Left renal cortex interstitium (tissue), 4 donors: ENCODE results near the gene TNIP2. TPM values are rescaled to one million over a fixed set of nuclear protein-coding genes. Genes with fewer than 3 reads are reported as not detected.
"Not testable (repeated sequence)": the region's sequence is repeated elsewhere in the genome, so short reads cannot be mapped to it uniquely, and the experiment has no call there.

Experiments used
- DNase-seq, 4 donors: peaks; one replicate each; pipeline ENCODE4 v3.0.0-alpha.2; 2013; ENCODE audit warnings: low read depth in 4 of 4, low spot score in 2 of 4, missing footprints in 1 of 4
- polyA plus RNA-seq, 4 donors: library from polyadenylated mRNA; unstranded; fragments of 120-200 nt; gene quantifications; one replicate each; pipeline ENCODE4 v1.2.1, GENCODE V29; 2013; ENCODE audit not compliant: insufficient read length in 4 of 4

TNIP2 gene
- polyA plus RNA-seq, 4 donors = 15.5 to 24.2 (median 22.2) TPM

DNA sequence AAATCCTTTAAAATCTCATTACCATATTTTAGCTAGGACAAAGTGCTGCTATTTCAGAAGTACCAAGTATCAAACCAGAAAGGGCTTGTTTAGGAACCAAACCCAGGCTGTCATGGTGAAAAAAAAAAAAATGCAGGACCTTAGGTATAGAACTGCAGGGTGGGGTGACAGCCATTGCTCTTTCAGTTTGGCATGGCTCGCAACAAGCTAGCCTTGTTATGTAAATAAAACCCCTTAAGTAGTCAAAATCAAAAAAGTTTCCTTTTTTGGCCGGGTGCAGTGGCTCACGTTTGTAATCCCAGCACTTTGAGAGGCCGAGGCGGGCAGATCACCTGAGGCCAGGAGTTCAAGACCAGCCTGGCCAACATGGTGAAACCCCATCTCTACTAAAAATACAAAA lies 24.5 kb upstream of the TNIP2 start:
- DNase-seq = not testable (repeated sequence)

DNA sequence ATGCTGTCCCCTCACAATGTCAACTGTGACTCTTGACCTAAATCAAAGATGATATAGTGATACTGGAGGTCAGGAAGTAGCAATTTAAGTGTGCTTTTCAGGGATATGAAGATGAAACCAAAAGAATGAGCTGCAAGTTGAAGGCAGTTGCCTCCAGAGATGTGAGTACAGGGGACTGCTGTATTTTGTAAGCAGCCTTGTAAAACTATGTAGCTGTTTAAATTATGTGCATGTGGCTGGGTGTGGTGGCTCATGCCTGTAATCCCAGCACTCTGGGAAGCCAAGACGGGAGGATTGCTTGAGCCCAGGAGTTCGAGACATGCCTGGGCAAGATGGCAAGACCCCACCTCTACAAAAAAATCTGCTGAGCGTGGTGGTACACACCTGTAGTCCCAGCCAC lies 15.1 kb upstream of the TNIP2 start:
- no peak for DNase-seq

DNA sequence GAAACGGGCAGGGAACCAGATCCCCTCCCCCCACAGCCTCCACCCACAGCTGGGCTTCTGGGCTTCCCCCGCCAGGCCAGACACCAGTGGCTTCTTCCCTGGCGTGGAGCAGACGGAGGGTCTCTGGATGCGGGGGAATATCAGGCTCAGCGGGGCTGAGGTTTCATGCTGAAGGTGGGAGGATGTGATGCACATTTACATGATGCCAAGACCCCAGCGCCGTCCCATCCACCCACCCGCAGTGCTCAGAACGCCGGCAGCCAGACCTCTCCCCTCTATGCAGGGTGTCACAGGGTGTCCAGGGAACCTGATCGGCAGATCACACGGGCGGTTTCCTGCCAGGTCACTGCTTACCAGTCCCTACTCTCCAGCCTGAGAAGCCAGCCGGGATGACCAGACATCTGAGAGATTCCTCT lies 12.8 kb upstream of the TNIP2 start:
- no peak for DNase-seq

DNA sequence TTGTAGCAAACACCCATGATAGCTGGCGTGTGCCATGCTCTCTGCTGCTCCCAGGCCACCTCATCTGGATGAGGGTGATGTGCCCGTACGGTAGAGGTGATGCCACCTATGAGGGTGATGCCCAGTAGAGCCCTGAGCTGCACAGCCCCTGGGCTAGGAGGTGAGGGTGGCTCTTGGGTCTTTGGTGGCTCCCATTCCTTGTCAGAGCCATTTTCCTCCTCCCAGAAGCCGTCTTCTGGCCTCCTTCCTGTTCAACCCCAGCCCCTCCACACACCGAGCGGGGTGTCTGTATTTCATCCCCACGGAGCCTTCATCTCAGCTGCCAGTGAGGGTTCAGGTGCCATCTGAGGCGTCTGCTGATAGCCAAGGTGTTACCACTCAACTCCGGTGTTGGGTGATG lies 12.0 kb upstream of the TNIP2 start:
- DNase-seq = no peak

DNA sequence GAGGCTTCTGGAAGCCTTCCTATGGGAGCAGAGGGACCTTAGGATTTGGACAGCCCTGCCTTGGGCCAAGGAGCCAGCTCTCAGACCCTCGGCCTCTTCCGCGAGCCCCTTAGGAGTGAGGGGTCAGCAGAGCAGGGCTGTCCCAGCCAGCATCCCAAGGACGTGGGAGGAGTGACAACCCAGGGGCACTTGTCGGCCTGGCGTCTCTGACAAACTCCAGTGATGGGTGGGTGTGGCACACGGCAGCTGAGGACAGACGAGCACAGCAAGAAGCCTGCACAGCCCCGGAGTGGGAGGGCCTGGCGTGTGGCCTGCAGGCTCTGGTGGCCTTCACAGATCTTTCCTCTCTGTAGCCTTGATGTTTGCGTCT lies 11.6 kb upstream of the TNIP2 start:
- no peak for DNase-seq

DNA sequence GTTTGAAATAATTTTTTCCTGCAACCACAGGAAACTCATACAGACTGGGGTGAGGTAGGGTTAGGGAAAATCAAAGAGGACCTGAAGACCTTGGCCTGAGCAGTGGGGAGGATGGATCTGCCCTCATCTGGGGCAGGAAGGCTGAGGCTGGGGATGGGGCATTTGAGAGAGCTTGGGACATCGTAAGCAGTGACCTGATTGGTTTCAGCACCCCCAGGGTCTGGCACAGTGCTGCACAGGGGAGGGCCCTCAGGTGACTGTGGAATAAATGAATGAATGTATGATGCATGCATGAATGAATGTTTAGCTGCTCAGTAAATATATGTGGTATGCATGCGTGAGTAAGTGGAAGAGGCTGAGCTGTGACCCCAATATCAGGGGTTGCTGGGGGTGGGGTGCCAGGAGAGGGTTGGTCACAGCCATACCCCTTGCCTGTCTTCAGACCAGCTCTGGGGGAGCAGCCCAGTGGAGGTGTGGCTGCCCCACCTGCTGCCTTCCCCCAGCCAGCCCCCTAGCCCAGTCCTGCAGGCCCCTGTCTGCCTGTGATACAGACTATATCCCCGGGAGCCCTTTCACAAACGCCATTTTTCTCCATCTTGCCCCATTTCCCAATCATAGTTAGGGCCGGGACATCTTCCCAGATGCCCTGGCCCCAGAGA lies 11.0 kb upstream of the TNIP2 start:
- DNase-seq = no peak

DNA sequence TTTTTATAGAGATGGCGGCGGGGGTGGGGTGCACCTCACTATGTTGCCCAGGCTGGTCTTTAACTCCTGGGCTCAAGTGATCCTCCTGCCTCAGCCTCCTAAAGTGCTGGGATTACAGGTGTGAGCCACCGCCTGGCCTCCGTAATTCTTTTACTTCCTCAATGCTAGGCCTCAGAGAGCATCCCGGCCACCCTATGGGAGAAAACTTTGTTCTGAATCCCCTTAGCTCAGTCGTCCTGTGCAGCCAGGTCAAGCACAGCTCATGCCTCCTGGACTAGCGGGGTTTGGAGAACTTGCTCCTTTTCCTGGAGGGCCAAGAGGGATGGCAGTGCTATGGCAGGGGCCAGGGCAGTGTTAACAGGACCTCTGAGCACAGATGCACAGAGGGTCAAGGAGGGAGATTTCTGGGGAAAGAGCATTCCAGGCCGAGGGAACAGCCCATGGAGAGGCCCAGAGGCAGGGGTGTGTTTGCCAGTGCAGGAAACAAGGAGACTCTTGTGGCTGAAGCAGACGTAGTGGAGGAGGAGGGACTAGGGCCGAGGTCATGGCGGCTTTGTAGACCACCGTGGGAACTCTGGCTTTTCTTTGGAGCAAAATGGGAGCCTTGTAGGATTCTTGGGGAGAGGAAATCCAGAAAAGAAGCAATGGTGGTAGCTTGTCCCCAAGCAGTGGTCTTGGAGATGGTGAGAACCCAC lies 9.8 kb upstream of the TNIP2 start:
- DNase-seq = no peak

DNA sequence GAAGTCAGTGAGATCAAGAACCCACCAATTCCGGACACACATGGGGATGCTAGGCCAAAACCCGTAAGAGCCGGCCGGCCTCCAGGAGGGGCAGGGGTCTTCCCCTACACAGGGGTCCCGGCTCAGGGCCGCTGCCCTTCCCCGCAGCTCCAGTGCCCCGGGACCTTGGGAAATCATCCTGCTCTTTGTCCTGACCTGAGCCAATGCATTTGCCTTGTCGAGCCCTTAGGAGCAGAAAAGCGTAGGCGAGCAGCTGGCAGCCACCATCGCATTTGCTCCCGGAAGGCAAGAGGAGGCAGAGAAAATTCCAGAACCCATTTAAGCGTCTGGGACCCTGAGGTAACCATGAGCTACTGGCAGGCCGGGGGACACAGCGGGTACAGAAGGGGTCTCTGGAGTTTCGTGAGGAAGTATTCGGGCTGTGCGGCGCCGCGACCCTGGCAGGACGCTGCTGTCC lies 7.4 kb upstream of the TNIP2 start:
- no peak for DNase-seq

DNA sequence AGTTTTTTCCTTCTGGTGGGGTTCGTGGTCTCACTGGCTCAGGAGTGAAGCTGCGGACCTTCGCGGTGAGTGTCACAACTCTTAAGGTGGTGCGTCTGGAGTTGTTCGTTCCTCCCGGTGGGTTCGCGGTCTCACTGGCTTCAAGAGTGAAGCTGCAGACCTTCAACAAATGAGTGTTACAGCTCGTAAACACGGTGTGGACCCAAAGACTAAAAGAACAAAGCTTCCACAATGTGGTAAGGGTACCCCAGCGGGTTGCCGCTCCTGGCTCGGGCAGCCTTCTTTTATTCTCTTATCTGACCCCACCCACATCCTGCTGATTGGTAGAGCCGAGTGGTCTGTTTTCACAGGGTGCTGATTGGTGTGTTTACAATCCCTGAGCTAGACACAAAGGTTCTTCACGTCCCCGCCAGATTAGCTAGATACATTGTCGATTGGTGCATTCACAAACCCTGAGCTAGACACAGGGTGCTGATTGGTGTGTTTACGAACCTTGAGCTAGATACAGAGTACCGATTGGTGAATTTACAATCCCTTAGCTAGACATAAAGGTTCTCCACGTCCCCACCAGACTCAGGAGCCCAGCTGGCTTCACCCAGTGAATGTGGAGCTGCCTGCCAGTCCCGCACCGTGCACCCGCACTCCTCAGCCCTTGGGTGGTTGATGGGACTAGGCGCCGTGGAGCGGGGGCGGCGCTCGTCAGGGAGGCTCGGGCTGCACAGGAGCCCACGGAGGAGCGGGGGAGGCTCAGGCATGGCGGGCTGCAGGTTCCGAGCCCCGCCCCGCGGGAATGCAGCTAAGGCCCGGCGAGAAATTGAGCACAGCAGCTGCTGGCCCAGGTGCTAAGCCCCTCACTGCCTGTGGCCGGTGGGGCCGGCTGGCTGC lies 6.6 kb upstream of the TNIP2 start:
- DNase-seq = not testable (repeated sequence)

DNA sequence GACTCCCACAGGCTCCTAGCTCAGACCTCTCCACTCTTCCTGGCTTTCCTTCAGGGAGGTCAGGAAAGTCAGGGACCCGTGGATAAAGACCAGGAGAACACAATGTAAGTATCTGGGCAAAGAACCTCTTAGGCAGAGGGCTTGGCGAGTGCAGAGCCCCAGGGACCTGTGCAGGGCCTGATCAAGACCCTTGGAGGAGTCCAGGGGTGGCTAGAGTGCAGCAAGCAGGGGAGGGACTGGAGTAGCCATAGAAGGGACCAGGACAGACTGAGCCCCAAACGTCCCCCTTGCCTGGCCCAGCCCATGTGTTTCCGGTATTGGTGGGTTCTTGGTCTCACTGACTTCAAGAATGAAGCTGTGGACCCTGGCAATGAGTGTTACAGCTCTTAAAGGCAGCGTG lies 5.9 kb upstream of the TNIP2 start:
- DNase-seq = no peak

DNA sequence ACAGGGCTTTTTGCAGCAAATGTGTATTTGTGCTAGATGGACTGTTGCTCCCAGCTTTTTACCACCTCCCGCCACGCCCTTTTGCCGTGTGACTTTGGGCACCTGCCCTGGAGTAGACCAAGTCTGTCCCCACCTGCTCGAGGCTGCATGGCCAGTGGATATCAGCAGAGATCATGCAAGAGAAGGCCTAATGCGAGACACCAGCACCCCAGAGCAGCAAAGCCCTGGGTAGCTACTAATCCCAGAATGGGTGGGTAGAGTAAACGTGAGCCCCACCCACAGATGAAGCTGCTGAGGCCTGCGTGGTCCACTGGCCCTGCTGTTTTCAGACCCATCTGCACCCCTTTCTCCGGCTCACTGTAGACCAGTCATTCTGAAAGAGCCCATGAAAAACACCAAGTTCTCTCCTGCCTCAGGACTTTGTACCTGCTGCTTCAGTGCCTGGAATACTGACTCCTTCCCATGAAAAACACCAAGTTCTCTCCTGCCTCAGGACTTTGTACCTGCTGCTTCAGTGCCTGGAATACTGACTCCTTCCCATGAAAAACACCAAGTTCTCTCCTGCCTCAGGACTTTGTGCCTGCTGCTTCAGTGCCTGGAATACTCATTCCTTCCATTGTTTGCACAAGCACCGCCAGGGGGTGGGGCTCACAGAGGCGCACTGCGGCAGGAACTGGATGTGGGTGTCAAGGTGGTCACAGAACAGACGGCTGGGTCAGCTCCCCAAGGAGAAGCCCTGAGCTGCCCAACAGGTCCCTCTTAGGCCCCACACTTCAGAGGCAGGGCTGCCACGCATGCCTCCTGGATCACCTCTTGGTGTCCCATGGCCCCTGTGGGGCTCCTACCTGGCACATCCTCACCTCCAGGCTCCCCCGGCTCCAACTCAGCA lies 5.1 kb upstream of the TNIP2 start:
- DNase-seq = no peak

DNA sequence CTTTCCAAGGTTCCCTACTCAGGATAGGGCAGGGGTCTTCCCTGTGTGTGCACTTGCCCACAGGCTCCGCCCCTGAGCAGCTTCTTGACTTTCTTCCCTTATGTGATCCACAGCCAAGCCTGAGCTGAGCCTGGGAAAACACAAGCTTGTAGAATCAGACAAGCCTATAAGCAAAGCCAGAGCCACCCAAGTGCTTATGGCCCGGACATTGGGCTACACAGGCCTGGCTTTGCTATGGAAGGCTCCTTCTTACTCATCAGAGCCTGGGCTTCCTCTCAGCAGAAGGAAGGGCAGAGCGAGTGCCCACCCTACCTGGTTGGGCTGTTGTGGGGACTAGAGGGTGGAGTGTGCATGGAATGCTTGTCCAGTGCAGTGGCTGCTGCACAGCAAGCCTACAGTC lies 1.3 kb upstream of the TNIP2 start:
- DNase-seq = no peak

DNA sequence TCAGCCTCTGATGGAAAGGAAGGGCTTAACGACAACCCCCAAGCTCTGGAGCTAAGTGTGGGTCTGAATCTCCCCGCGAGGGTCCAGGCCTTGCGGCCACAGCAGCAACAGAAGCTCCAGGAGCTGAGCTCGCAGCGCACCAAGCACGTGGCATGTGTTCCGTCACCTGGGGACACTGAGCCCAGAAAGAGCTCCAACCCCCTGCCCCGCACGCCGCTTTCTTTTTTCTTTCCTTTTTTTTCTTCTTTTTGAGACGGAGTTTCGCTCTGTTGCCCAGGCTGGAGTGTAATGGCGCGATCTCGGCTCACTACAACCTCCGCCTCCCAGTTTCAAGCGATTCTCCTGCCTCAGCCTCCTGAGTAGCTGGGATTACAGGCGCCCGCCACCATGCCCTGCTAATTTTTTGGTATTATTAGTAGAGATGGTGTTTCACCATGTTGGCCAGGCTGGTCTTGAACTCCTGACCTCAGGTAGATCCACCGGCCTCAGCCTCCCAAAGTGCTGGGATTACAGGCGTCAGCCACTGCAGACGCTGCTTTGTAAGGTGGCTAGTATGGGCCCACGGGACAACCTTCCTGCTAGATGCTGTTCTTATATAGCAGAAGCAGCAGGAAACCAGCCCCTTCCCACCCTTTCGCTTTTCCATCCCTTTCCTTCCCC lies 685 bp upstream of the TNIP2 start:
- no peak for DNase-seq

DNA sequence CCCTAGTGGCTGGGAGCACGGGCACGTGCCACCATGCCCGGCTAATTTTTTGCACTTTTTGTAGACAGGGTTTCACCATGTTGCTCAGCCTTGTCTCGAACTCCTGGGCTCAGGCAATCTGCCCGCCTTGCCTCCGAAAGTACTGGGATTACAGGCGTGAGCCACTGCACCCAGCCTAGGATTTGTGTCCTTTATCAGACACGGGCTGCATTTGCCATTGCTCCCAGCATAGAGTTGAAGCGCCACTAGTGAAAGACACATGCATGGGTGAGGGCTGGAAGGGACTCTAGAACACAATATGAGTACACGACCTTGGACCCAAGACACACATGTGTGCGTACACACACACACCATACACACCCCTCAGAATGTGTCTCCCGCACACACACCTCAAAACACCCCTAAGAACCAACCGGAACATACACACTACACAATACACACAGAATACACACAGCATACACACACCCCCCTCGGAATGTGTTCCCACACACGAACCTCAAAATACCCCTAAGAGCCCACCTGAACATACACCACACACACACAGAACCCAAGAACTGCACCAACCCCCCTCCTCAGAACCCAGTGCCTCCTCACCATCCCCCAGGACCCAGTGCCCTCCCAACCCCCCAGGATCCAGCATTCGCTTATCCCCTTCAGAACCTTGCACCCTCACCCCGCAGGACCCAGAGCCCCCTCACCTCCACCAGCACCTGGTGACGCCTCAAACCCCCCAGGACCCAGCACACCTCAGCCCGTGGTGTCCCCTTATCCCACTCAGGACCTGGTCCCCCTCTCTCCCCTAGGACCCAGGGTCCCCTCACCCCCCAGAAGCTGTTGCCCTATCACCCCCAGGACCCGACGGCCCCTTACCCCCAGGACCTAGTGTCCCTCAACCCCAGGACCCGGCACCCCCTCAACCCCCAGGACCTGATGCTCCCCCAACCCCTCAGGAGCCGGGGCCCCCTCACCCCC lies 1.0 kb downstream of the TNIP2 start:
- no peak for DNase-seq

DNA sequence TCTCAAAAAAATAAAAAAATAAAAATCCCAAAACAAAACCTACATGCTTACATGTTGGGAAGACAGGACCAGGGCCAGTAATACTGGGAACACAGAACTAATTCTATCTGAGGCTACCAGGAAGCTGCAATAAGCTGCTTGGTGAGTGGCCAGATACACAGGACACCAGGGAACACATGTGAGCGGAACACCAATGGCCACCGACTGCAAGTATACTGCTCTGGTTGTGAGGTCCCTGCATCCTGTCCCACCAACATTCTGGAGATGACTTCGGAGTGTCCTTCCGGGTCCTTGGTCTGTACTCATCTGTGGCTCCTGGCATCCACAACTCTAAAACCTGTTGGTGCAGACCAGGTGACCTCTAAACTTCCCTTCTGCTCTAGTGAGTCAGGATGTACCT lies 2.7 kb downstream of the TNIP2 start:
- no peak for DNase-seq

DNA sequence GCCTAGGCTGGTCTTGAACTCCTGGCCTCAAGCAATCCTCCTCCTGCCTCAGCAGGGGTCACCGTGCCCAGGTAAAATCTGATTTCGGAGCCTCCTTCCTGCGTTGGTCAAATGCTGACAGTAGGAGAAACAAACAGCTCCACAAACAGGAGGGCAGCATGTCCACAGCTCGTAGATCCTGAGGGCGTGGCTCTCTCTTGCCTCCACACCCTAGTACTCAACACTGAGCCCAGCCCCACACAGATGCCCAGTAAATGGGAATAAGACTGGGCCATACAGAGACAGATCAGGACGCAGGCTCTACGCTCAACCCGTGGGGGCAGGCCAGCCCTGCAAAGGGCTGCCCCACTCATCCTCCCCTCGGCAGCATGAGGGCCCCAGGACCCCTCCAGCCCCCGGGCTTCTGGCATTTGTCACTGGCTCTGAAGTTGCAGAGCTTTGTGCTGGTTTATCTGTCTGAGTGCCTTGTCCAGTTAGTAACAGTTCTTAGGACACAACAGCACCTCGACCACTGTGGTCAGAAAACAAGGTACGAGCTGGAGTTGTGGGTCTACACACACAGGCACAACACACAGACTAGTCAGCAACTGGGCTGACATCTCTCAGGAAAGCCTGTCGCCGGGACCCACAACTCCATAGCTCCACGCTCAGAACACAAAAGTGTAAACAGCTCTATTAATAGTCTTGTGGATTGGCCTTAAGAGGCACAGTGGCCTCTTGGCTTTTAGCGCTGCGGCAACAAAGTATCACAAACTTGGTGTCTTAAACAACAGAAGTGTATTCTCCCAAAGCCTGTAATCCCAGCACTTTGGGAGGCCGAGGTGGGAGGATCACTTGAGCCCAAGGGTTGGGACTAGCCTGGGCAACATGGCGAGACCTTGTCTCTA lies 5.2 kb downstream of the TNIP2 start:
- DNase-seq = no peak

DNA sequence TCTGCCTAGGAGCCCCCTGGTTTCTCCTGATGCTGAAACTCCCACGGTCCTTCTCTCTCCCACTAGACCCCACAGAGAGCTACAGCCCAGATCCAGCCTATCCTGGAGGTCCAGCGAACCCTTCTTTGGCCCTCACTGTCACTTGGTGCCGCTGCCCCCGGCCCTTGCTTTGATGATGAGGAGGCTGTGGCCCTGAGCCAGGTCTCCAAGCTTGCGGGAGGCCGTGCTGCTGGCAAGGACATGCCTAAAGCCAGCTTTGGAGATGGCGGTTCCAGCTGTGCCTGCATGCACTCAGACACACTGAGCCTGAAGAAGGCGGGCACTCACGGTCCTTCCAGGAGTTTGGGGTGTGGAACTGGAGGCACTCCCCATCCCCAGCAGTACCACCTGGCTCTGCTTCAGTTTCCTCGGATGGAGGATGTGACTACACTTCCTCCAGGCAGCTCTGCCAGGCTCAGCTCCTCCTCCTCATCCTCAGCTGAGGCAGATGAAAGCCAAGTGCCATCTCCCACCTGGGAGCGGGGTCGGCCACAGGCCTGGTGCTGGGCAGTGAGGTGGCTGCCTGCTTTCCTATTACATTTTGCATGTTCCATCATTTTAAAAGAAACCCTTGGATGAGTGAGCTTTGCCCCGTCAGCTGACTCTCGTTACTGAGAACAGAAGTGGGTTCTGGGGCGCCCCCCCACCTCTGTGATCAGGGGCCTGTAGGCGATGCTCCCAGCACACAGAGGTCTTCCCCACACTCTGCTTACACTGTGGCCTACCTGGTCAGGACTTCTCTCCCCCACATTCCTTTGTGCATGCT lies 9.0 kb downstream of the TNIP2 start:
- no peak for DNase-seq
